Thyroid gland (tissue), 4 donors: ENCODE results near the gene CRIM1. TPM values are rescaled to one million over a fixed set of nuclear protein-coding genes. Genes with fewer than 3 reads are reported as not detected.

Experiments
- DNase-seq, 2 donors: peaks; one replicate each; pipeline ENCODE4 v3.0.0-alpha.2; 2019
- H3K27ac ChIP-seq, 3 donors: fragments of 200-600 bp; sonication (generic); 1 replicate in 2 of 3; 2 replicates in 1 of 3; pipeline ENCODE4 v1.5.1; 2016 to 2019; ENCODE audit warnings: mild to moderate bottlenecking in 1 of 3, moderate library complexity in 1 of 3
- H3K27me3 ChIP-seq: fragments of 200-600 bp; sonication (generic); one replicate; pipeline ENCODE4 v1.5.1; 2019
- H3K36me3 ChIP-seq, 2 donors: fragments of 200-600 bp; sonication (generic); one replicate each; pipeline ENCODE4 v1.5.1; 2016 to 2019
- H3K4me1 ChIP-seq, 2 donors: fragments of 200-600 bp; sonication (generic); one replicate each; pipeline ENCODE4 v1.5.1; 2017 to 2019
- H3K4me3 ChIP-seq, 3 donors: fragments of 200-600 bp; sonication (generic); replicated peaks in 1 of 3; 1 replicate in 2 of 3; 2 replicates in 1 of 3; pipeline ENCODE4 v1.5.1; 2016; ENCODE audit warnings: mild to moderate bottlenecking in 1 of 3
- H3K9me3 ChIP-seq: fragments of 200-600 bp; sonication (generic); one replicate; pipeline ENCODE4 v1.5.1; 2017
- CTCF ChIP-seq, 6 experiments: fragments of 200-600 bp in 3 of 6; fragments of 450-650 bp in 3 of 6; sonication (generic) in 3 of 6; IDR thresholded peaks; one replicate each; pipeline ENCODE4 v1.5.1; 2016 to 2019; ENCODE audit warnings: antibody characterized with exemption in 6 of 6, mild to moderate bottlenecking in 2 of 6, inconsistent platforms in 1 of 6, moderate library complexity in 1 of 6
- POLR2A ChIP-seq, 2 donors: fragments of 450-650 bp; IDR thresholded peaks; one replicate each; pipeline ENCODE4 v1.6.1; 2017; ENCODE audit warnings: antibody characterized with exemption in 2 of 2, mild to moderate bottlenecking in 2 of 2, moderate library complexity in 1 of 2
- WGBS, 2 donors: methylation state at CpG; one replicate each; pipeline ENCODE4 v1.1.5; 2017; 5-methylcytosine and 5-hydroxymethylcytosine counted together
- intact Hi-C: fragments of 100-400 bp; cut with DNase I; formaldehyde crosslinking; loops from one replicate; pipeline ENCODE4 v1.15.1; 2023
- total RNA-seq, 4 donors: library from RNA; depleted of rRNA; stranded (reverse); fragments of >200 nt; gene quantifications; one replicate each; pipeline ENCODE4 v1.2.3, GENCODE V29; 2016

CRIM1 gene
- total RNA-seq, 4 donors from 2014 or later: 49.5 to 104 (median 71.5) TPM

GRCh38 chr2:36333350-36334012 is 22.1 kb upstream of the CRIM1 start:
- Histone ChIP-seq H3K27ac (no peak overlapping the region), H3K4me3 (no peak overlapping the region), H3K36me3 (no peaks in the 10 kb centered on the region), H3K27me3 (no peaks in the 10 kb centered on the region), H3K4me1 (peaks cover 3 to 15% of the 10 kb centered on the region in 2 donors), H3K9me3 (no peaks in the 10 kb centered on the region)
- no peak for TF ChIP-seq CTCF (IDR thresholded peaks at IDR 0.05)
- TF ChIP-seq POLR2A (IDR thresholded peaks at IDR 0.05): no peak
- WGBS, 2 donors: 65 to 74% methylated on average over 4 of the region's 4 CpGs
- no peak for DNase-seq
- intact Hi-C loops: no loop called here

- H3K36me3 ChIP-seq: no peaks in the 10 kb centered on the region
- WGBS, 2 donors: 78 to 80% methylated on average over 5 of the region's 5 CpGs
- H3K4me3 ChIP-seq: no peak overlapping the region
- no peaks in the 10 kb centered on the region for H3K9me3 ChIP-seq
- DNase-seq: no peak
- no peak overlapping the region for H3K27ac ChIP-seq
- H3K4me1 ChIP-seq: peaks cover 0 to 3% of the 10 kb centered on the region in 2 donors
- H3K27me3 ChIP-seq: no peaks in the 10 kb centered on the region
- no peak for TF ChIP-seq CTCF (IDR thresholded peaks at IDR 0.05)
- TF ChIP-seq POLR2A (IDR thresholded peaks at IDR 0.05): no peak
- intact Hi-C loops: no loop called here
Measured at GRCh38 chr2:36335597-36335996, 20.0 kb upstream of the CRIM1 start.

- Histone ChIP-seq H3K4me1 (no peaks in the 10 kb centered on the region), H3K27ac (no peak overlapping the region), H3K9me3 (no peaks in the 10 kb centered on the region), H3K4me3 (no peak overlapping the region), H3K27me3 (no peaks in the 10 kb centered on the region), H3K36me3 (no peaks in the 10 kb centered on the region)
- no peak for DNase-seq
- TF ChIP-seq CTCF (IDR thresholded peaks at IDR 0.05): no peak
- no peak for TF ChIP-seq POLR2A (IDR thresholded peaks at IDR 0.05)
- 96 to 97% methylated on average over 2 of the region's 2 CpGs for WGBS, 2 donors
- intact Hi-C loops: no loop called here
Measured at GRCh38 chr2:36336321-36336720, 19.3 kb upstream of the CRIM1 start.

GRCh38 chr2:36337354-36337753 is 18.2 kb upstream of the CRIM1 start:
- no peak overlapping the region for H3K4me3 ChIP-seq
- TF ChIP-seq CTCF (IDR thresholded peaks at IDR 0.05) (no peak), POLR2A (IDR thresholded peaks at IDR 0.05) (no peak)
- H3K27ac ChIP-seq: no peak overlapping the region
- no peaks in the 10 kb centered on the region for H3K36me3 ChIP-seq
- intact Hi-C loops: no loop called here
- DNase-seq: no peak
- no peaks in the 10 kb centered on the region for H3K27me3 ChIP-seq
- no peaks in the 10 kb centered on the region for H3K4me1 ChIP-seq
- no peaks in the 10 kb centered on the region for H3K9me3 ChIP-seq

GRCh38 chr2:36338124-36338826 is 17.3 kb upstream of the CRIM1 start:
- no peaks in the 10 kb centered on the region for H3K9me3 ChIP-seq
- no peak overlapping the region for H3K4me3 ChIP-seq
- H3K4me1 ChIP-seq: no peaks in the 10 kb centered on the region
- TF ChIP-seq CTCF (IDR thresholded peaks at IDR 0.05) (no peak), POLR2A (IDR thresholded peaks at IDR 0.05) (no peak)
- H3K27ac ChIP-seq: no peak overlapping the region
- no peaks in the 10 kb centered on the region for H3K36me3 ChIP-seq
- WGBS, 2 donors: 64 to 68% methylated on average over 3 of the region's 3 CpGs
- H3K27me3 ChIP-seq: no peaks in the 10 kb centered on the region
- intact Hi-C loops: no loop called here
- DNase-seq: no peak
